NCI-H345 treated with DMSO at 0.1 percent for 48 hours (cell line): ENCODE measurements around the gene MAPT.

Source experiments
- DNase-seq: peaks from one replicate; lab custom pipeline; 2025; ENCODE audit not compliant: unreplicated experiment; lab: John Stamatoyannopoulos, UW

Gene MAPT

DNA sequence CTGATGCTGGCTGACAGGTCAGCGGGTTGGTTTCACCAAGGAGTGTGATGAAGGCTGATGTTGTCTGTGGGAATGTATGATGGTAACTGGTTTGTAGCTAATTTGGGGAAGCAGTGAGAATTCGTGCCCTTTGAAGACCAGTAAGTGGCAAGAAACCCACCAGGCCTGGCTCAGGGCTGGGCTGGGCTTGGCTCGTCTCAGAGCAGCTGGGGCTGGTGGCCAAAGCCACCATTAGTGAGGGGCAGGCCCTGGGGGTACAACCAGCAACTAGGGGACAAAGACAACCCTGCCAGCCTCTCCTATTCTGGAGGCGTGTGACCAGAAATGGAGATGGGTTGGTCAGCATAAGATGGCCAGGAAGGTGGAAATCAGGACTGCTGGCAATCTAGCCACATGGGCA, 91.7 kb downstream of the MAPT start:
- DNase-seq, result no peak

DNA sequence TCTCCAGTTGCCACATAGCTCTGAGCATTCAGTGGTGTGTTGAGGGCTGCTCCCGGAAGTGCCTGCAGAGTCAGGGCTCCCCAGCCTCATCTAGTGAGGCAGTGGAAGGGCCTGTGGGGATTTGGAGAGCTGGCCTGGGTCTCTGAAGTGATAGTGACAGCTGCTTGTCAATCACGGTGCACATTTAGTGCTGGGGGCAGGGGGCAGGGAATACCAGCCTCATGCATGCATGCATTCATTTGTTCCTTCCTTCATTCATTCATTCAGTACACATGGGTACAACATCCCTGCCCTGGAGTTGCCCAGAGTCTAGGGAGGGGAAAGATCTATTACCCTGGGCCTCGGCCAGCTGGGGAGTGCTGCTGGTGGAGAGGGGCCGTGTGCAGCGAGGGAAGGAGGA, 93.4 kb downstream of the MAPT start:
- no peak for DNase-seq

DNA sequence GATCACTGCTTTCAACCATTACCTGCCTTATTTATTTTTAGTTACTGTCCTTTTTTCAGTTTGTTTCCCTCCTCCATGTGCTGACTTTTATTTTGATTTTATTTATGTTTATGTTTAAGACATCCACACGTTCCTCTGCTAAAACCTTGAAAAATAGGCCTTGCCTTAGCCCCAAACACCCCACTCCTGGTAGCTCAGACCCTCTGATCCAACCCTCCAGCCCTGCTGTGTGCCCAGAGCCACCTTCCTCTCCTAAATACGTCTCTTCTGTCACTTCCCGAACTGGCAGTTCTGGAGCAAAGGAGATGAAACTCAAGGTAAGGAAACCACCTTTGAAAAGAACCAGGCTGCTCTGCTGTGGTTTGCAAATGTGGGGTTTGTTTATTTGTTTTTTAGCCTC, 95.4 kb downstream of the MAPT start:
- DNase-seq, result no peak

DNA sequence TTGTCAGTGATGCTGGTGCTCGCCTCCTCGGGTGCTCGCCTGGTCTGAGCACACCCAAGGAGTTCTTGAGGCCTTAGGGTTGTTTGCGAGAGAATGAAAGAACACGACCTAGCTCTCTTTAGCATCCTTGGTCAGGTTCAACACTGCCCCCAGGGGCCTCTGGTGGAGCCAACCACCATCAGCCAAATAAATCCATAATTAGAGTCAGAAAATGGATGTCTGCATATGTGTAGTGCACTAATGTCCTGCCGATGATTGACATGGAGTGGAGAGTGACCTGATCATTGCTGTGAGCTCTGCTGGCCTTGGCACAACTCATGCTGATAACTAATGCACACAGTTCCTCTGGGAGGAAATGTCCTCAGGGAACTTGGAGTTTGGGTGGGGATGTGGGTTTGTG, 96.5 kb downstream of the MAPT start:
- DNase-seq, result no peak

DNA sequence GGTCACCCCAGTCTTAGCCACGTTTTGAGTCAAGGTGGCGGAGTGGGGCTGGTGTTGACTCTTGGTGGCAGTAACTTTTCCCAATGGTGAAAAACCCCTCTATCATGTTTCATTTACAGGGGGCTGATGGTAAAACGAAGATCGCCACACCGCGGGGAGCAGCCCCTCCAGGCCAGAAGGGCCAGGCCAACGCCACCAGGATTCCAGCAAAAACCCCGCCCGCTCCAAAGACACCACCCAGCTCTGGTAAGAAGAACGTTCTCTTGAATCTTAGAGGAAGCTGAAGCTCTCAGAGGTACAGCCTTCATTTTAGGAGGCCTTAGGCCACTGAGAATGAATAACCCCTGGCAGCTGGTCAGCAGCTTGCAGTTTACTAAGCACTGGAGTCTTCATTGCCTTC, 97.0 kb downstream of the MAPT start:
- no peak for DNase-seq

DNA sequence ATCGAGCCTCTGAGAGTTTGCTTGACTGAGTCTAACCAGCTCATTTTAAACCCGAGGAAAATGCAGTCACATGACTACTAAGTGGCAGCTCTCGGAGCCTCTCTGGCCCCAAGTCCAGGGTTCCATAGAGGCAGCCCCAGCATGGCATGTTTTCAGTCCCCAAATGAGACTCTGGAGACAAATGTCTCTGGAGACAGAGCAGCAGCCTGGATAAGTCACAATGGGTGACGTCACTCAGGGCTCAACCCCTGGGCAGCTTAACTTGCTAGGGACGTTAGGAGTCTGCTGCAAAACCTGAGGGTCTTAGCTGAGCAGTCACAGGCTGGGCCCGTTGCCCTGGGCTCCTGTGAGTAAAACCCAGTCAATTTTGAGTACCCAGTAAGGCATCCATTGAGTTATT, 97.8 kb downstream of the MAPT start:
- DNase-seq, result no peak

DNA sequence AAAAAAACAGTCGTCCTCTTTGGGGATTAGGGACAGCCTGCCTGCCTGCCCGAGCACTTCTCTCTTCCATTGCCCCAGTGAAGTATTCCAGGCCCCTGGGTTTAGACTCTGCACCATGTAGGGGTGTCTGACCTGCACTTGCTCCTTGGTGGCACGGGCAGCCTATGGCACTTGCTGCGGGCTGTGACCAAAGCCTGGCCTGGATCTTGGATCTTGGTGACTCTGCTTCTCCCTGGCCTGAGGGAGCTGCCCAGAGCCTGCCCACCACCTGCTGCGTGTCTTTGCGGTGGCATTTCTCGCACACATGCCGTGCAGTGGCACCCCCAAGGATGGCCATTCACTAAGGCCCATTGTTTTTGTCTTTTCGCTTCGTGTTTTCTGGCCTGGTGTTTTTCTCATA, 98.5 kb downstream of the MAPT start:
- DNase-seq, result no peak

DNA sequence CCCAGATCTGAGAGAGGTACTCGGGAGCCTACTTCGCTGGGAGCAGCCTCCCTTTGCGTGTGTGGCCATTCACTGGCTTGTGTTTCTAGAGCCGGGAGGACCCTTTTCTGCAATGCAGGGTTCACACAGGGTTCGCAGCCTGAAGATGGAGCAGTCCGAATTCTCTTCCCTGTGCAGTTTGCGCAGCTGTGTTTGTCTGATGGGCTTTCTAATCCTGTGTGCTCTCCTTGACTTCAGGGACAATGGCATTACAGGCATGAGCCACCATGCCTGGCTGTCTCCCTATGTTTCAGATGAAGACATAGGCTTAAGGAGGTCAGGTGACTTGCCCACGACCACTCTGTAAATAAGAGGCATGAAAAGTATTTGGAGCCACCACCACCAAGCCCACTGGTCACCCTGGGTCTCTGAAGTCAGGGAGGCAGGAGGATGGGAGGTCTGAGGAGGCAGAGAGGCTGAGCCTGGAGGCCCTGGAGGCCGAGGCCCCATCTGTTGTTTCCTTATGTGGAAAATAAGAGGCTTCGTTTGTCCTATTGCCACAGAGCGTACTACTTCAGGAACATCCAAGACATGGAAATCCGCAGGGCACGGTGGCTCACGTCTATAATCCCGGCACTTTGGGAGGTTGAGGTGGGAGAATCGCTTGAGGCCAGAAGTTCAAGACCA, 99.7 kb downstream of the MAPT start:
- DNase-seq, result no peak

DNA sequence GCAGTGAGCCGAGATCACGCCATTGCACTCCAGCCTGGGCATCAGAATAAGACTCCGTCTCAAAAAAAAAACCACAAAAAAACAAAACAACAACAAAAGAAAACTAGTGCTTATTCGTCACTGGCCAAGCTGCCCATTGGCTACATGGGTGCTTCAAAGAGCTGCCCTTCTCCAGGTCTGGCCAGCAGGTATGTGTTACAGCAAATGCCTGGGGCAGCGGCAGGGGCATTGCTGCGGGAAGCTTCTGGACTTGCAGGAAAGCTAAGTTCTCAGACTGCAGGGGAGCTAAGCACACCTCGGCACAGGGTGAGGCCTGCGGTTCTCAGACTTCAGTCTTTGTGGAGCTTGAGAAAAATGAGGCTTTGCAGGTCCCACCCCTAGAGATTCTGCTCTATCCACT, 100.6 kb downstream of the MAPT start:
- no peak for DNase-seq

DNA sequence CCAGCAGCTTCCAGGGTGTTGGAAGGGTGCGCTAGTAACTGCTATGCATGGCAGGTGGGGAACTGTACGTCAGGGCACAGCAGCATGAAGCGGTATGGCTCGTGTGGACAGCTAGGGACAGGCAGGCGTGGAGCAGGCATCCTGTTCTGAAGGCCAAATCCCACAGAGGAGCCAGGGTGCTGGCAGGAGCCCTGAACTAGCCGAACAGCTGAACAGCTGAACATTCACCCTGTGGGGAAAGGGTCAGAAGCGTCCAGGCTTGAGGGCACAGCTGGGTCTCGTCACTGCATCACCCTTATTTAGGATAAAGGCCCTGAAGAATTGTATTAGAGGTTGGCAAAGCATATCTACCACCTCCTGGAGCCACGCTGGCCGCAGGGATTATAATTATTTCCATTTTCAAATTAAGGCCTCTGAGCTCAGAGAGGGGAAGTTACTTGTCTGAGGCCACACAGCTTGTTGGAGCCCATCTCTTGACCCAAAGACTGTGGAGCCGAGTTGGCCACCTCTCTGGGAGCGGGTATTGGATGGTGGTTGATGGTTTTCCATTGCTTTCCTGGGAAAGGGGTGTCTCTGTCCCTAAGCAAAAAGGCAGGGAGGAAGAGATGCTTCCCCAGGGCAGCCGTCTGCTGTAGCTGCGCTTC, 101.4 kb downstream of the MAPT start:
- DNase-seq, result no peak

DNA sequence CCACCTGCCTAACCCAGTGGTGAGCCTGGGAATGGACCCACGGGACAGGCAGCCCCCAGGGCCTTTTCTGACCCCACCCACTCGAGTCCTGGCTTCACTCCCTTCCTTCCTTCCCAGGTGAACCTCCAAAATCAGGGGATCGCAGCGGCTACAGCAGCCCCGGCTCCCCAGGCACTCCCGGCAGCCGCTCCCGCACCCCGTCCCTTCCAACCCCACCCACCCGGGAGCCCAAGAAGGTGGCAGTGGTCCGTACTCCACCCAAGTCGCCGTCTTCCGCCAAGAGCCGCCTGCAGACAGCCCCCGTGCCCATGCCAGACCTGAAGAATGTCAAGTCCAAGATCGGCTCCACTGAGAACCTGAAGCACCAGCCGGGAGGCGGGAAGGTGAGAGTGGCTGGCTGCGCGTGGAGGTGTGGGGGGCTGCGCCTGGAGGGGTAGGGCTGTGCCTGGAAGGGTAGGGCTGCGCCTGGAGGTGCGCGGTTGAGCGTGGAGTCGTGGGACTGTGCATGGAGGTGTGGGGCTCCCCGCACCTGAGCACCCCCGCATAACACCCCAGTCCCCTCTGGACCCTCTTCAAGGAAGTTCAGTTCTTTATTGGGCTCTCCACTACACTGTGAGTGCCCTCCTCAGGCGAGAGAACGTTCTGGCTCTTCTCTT, 102.1 kb downstream of the MAPT start:
- DNase-seq, result no peak

DNA sequence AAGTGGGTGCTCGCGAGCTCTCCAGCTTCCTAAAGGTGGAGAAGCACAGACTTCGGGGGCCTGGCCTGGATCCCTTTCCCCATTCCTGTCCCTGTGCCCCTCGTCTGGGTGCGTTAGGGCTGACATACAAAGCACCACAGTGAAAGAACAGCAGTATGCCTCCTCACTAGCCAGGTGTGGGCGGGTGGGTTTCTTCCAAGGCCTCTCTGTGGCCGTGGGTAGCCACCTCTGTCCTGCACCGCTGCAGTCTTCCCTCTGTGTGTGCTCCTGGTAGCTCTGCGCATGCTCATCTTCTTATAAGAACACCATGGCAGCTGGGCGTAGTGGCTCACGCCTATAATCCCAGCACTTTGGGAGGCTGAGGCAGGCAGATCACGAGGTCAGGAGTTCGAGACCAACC, 102.8 kb downstream of the MAPT start:
- DNase-seq, result no peak

DNA sequence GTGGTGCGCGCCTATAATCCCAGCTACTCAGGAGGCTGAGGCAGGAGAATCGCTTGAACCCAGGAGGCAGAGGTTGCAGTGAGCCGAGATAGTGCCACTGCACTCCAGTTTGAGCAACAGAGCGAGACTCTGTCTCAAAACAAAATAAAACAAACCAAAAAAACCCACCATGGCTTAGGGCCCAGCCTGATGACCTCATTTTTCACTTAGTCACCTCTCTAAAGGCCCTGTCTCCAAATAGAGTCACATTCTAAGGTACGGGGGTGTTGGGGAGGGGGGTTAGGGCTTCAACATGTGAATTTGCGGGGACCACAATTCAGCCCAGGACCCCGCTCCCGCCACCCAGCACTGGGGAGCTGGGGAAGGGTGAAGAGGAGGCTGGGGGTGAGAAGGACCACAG, 103.3 kb downstream of the MAPT start:
- no peak for DNase-seq

DNA sequence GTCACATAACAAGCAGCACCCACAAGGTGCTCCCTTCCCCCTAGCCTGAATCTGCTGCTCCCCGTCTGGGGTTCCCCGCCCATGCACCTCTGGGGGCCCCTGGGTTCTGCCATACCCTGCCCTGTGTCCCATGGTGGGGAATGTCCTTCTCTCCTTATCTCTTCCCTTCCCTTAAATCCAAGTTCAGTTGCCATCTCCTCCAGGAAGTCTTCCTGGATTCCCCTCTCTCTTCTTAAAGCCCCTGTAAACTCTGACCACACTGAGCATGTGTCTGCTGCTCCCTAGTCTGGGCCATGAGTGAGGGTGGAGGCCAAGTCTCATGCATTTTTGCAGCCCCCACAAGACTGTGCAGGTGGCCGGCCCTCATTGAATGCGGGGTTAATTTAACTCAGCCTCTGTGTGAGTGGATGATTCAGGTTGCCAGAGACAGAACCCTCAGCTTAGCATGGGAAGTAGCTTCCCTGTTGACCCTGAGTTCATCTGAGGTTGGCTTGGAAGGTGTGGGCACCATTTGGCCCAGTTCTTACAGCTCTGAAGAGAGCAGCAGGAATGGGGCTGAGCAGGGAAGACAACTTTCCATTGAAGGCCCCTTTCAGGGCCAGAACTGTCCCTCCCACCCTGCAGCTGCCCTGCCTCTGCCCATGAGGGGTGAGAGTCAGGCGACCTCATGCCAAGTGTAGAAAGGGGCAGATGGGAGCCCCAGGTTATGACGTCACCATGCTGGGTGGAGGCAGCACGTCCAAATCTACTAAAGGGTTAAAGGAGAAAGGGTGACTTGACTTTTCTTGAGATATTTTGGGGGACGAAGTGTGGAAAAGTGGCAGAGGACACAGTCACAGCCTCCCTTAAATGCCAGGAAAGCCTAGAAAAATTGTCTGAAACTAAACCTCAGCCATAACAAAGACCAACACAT, 104.9 kb downstream of the MAPT start, which contains the start of gene STH:
TSS of gene STH (plus strand) at position 264 of the 913 bp plus-strand sequence. CDS start at position 294, 30 bp downstream.
- DNase-seq, result no peak

DNA sequence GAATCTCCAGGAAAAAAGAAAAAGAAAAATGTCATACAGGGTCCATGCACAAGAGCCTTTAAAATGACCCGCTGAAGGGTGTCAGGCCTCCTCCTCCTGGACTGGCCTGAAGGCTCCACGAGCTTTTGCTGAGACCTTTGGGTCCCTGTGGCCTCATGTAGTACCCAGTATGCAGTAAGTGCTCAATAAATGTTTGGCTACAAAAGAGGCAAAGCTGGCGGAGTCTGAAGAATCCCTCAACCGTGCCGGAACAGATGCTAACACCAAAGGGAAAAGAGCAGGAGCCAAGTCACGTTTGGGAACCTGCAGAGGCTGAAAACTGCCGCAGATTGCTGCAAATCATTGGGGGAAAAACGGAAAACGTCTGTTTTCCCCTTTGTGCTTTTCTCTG, 105.5 kb downstream of the MAPT start:
- DNase-seq, result no peak

DNA sequence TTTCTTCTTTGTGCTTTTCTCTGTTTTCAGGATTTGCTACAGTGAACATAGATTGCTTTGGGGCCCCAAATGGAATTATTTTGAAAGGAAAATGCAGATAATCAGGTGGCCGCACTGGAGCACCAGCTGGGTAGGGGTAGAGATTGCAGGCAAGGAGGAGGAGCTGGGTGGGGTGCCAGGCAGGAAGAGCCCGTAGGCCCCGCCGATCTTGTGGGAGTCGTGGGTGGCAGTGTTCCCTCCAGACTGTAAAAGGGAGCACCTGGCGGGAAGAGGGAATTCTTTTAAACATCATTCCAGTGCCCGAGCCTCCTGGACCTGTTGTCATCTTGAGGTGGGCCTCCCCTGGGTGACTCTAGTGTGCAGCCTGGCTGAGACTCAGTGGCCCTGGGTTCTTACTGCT, 105.9 kb downstream of the MAPT start:
- no peak for DNase-seq

DNA sequence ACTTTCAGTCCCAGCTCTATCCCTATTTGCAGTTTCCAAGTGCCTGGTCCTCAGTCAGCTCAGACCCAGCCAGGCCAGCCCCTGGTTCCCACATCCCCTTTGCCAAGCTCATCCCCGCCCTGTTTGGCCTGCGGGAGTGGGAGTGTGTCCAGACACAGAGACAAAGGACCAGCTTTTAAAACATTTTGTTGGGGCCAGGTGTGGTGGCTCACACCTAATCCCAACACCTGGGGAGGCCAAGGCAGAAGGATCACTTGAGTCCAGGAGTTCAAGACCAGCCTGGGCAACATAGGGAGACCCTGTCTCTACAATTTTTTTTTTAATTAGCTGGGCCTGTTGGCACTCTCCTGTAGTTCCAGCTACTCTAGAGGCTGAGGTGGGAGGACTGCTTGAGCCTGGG, 106.4 kb downstream of the MAPT start:
- no peak for DNase-seq

DNA sequence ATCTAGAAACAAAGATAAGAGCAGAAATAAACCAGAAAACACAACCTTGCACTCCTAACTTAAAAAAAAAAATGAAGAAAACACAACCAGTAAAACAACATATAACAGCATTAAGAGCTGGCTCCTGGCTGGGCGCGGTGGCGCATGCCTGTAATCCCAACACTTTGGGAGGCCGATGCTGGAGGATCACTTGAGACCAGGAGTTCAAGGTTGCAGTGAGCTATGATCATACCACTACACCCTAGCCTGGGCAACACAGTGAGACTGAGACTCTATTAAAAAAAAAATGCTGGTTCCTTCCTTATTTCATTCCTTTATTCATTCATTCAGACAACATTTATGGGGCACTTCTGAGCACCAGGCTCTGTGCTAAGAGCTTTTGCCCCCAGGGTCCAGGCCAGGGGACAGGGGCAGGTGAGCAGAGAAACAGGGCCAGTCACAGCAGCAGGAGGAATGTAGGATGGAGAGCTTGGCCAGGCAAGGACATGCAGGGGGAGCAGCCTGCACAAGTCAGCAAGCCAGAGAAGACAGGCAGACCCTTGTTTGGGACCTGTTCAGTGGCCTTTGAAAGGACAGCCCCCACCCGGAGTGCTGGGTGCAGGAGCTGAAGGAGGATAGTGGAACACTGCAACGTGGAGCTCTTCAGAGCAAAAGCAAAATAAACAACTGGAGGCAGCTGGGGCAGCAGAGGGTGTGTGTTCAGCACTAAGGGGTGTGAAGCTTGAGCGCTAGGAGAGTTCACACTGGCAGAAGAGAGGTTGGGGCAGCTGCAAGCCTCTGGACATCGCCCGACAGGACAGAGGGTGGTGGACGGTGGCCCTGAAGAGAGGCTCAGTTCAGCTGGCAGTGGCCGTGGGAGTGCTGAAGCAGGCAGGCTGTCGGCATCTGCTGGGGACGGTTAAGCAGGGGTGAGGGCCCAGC, 107.3 kb downstream of the MAPT start:
- no peak for DNase-seq

DNA sequence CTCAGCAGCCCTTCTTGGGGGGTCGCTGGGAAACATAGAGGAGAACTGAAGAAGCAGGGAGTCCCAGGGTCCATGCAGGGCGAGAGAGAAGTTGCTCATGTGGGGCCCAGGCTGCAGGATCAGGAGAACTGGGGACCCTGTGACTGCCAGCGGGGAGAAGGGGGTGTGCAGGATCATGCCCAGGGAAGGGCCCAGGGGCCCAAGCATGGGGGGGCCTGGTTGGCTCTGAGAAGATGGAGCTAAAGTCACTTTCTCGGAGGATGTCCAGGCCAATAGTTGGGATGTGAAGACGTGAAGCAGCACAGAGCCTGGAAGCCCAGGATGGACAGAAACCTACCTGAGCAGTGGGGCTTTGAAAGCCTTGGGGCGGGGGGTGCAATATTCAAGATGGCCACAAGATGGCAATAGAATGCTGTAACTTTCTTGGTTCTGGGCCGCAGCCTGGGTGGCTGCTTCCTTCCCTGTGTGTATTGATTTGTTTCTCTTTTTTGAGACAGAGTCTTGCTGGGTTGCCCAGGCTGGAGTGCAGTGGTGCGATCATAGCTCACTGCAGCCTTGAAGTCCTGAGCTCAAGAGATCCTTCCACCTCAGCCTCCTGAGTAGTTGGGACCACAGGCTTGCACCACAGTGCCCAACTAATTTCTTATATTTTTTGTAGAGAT, 108.1 kb downstream of the MAPT start:
- DNase-seq, result peak; percentile 54

DNA sequence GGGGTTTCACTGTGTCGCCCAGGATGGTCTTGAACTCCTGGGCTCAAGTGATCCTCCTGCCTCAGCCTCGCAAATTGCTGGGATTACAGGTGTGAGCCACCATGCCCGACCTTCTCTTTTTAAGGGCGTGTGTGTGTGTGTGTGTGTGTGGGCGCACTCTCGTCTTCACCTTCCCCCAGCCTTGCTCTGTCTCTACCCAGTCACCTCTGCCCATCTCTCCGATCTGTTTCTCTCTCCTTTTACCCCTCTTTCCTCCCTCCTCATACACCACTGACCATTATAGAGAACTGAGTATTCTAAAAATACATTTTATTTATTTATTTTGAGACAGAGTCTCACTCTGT, 108.6 kb downstream of the MAPT start:
- DNase-seq, result no peak
